Natural killer cell treated with Interleukin-12 subunit alpha and Interleukin-12 subunit beta and Interleukin-15 and Interleukin-18, amount 100 ng/mL, for 72 hours (primary cell): ENCODE measurements around the gene EDC4. TPM values are rescaled to one million over a fixed set of nuclear protein-coding genes. Genes with fewer than 3 reads are reported as not detected.

Experiments used
- ATAC-seq, 2 donors: fragments of 150-1000 bp; cut with Tn5 transposase in 1 of 2; sonication (Bioruptor Pico), chemical (Tn5 transposase) in 1 of 2; 2 replicates each; pipeline ENCODE4 v1.10.0; 2021
- DNase-seq: peaks from one replicate; pipeline ENCODE4 v3.0.0; 2022; ENCODE audit warnings: low spot score
- H3K27ac Mint-ChIP-seq, 2 donors: 1 replicate in 1 of 2; 2 replicates in 1 of 2; pipeline ENCODE4 v1.8.0; 2022; ENCODE audit warnings: mixed read lengths in 2 of 2, mild to moderate bottlenecking in 1 of 2, moderate library complexity in 1 of 2
- H3K27me3 Mint-ChIP-seq, 2 donors: 1 replicate in 1 of 2; 2 replicates in 1 of 2; pipeline ENCODE4 v1.8.0; 2022; ENCODE audit warnings: mixed read lengths in 2 of 2
- H3K36me3 Mint-ChIP-seq: one replicate; pipeline ENCODE4 v1.8.0; 2022; ENCODE audit warnings: mixed read lengths
- H3K4me1 Mint-ChIP-seq, 2 donors: 1 replicate in 1 of 2; 2 replicates in 1 of 2; pipeline ENCODE4 v1.8.0; 2022; ENCODE audit warnings: low read depth in 2 of 2, mixed read lengths in 2 of 2, mild to moderate bottlenecking in 1 of 2
- H3K4me3 Mint-ChIP-seq: one replicate; pipeline ENCODE4 v1.8.0; 2022; ENCODE audit warnings: mixed read lengths
- H3K9me3 Mint-ChIP-seq: 2 replicates; pipeline ENCODE4 v1.8.0; 2022; ENCODE audit warnings: mixed read lengths
- total RNA-seq, 2 donors: library from RNA; stranded (reverse); gene quantifications; one replicate each; pipeline ENCODE4 v1.2.3, GENCODE V29; 2022

Gene EDC4
- total RNA-seq, 2 donors from 2014 or later: 100 to 151 TPM

DNA sequence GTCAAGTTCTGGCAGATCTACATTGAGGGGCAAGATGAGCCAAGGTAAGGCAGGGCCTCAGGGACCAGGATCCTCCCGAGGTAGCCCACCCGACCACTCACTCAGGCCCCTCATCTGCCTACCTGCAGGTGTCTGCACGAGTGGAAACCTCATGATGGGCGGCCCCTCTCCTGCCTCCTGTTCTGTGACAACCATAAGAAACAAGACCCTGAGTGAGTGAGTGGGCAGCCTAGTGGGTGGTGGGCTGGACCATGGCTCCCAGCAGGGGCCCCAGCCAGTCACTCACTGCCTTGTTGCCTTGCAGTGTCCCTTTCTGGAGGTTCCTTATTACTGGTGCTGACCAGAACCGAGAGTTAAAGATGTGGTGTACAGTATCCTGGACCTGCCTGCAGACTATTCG, 5.4 kb downstream of the EDC4 start:
- H3K27ac Mint-ChIP-seq: no peak overlapping the region
- no peak overlapping the region for H3K4me3 Mint-ChIP-seq
- ATAC-seq (no peak), DNase-seq (no peak)
- H3K9me3 Mint-ChIP-seq: no peaks in the 10 kb centered on the region
- peaks cover 6% of the 10 kb centered on the region for H3K36me3 Mint-ChIP-seq
- H3K4me1 Mint-ChIP-seq: peaks cover 27 to 31% of the 10 kb centered on the region in 2 donors
- H3K27me3 Mint-ChIP-seq: no peaks in the 10 kb centered on the region

DNA sequence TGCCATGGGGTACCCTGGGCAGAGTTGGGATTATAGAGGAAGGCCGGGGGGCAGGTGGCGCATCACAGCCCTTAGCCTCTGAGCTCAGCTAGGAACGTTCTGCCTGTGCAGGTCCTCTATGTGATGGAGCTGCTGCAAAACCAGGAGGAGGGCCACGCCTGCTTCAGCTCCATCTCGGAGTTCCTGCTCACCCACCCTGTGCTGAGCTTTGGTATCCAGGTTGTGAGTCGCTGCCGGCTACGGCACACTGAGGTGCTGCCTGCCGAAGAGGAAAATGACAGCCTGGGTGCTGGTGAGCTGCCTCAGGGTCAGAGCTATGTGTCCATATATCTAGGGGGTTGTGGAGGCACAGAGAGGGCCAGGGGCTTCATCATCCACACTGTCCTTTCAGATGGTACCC, 6.0 kb downstream of the EDC4 start:
- ATAC-seq (no peak), DNase-seq (no peak)
- no peaks in the 10 kb centered on the region for H3K9me3 Mint-ChIP-seq
- peaks cover 23 to 30% of the 10 kb centered on the region in 2 donors for H3K4me1 Mint-ChIP-seq
- H3K4me3 Mint-ChIP-seq: no peak overlapping the region
- H3K27me3 Mint-ChIP-seq: no peaks in the 10 kb centered on the region
- H3K36me3 Mint-ChIP-seq: peaks cover 2% of the 10 kb centered on the region
- no peak overlapping the region for H3K27ac Mint-ChIP-seq

DNA sequence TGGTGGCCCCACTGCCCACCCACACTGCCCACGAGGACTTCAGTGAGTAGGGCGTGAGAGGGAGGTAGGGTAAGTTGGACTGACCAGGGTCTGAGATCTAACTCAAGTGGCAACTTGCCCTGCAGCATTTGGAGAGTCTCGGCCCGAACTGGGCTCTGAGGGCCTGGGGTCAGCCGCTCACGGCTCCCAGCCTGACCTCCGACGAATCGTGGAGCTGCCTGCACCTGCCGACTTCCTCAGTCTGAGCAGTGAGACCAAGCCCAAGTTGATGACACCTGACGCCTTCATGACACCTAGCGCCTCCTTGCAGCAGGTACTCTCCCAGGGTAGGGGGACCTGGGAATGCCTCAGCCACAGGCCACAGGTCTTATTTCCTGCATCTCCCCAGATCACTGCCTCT, 6.6 kb downstream of the EDC4 start:
- H3K36me3 Mint-ChIP-seq: no peaks in the 10 kb centered on the region
- H3K27me3 Mint-ChIP-seq: no peaks in the 10 kb centered on the region
- DNase-seq (no peak), ATAC-seq (no peak)
- H3K4me1 Mint-ChIP-seq: peaks cover 16 to 23% of the 10 kb centered on the region in 2 donors
- no peaks in the 10 kb centered on the region for H3K9me3 Mint-ChIP-seq
- H3K4me3 Mint-ChIP-seq: no peak overlapping the region
- no peak overlapping the region for H3K27ac Mint-ChIP-seq

DNA sequence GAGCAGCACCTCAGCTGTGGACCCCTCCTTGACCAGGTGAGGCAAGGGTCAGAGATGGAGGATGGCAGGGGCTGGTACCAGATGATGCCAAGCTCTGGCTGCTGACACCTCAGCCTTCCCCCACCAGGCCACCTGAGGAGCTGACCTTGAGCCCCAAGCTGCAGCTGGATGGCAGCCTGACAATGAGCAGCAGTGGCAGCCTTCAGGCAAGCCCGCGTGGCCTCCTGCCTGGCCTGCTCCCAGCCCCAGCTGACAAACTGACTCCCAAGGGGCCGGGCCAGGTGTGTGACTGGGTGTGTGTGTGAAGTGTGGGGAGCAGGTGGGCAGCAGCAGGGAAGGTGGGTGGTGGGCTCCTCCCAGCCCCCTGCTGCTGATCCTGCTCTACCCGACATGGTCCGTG, 7.1 kb downstream of the EDC4 start:
- ATAC-seq (no peak), DNase-seq (no peak)
- Mint-ChIP-seq H3K4me3 (no peak overlapping the region), H3K9me3 (no peaks in the 10 kb centered on the region), H3K36me3 (no peaks in the 10 kb centered on the region), H3K4me1 (peaks cover 12 to 20% of the 10 kb centered on the region in 2 donors), H3K27ac (no peak overlapping the region), H3K27me3 (no peaks in the 10 kb centered on the region)

DNA sequence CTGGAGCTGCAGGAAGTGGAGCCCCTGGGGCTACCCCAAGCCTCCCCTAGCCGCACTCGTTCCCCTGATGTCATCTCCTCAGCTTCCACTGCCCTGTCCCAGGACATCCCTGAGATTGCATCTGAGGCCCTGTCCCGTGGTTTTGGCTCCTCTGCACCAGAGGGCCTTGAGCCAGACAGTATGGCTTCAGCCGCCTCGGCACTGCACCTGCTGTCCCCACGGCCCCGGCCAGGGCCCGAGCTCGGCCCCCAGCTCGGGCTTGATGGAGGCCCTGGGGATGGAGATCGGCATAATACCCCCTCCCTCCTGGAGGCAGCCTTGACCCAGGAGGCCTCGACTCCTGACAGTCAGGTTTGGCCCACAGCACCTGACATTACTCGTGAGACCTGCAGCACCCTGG, 7.7 kb downstream of the EDC4 start:
- no peak for DNase-seq
- Mint-ChIP-seq H3K4me1 (peaks cover 5 to 14% of the 10 kb centered on the region in 2 donors), H3K9me3 (no peaks in the 10 kb centered on the region), H3K36me3 (no peaks in the 10 kb centered on the region), H3K4me3 (no peak overlapping the region), H3K27me3 (no peaks in the 10 kb centered on the region), H3K27ac (no peak overlapping the region)
- no peak for ATAC-seq

DNA sequence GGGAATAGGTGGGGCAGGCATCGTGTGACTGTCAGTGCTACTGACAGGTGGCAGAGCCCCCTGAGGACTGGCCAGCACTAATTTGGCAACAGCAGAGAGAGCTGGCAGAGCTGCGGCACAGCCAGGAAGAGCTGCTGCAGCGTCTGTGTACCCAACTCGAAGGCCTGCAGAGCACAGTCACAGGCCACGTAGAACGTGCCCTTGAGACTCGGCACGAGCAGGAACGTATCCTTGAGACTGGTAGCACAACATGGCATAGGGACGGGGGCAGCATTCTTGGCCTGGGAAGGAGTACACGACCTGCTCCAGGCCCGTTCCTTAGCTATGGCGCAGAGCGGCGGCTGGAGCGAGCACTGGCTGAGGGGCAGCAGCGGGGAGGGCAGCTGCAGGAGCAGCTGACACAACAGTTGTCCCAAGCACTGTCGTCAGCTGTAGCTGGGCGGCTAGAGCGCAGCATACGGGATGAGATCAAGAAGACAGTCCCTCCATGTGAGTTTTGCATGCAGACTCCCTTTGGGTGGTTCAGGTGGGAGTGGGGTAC, 8.8 kb downstream of the EDC4 start:
- ATAC-seq (no peak), DNase-seq (no peak)
- Mint-ChIP-seq H3K36me3 (no peaks in the 10 kb centered on the region), H3K27me3 (no peaks in the 10 kb centered on the region), H3K27ac (no peak overlapping the region), H3K9me3 (no peaks in the 10 kb centered on the region), H3K4me3 (no peak overlapping the region), H3K4me1 (peaks cover 0 to 9% of the 10 kb centered on the region in 2 donors)

DNA sequence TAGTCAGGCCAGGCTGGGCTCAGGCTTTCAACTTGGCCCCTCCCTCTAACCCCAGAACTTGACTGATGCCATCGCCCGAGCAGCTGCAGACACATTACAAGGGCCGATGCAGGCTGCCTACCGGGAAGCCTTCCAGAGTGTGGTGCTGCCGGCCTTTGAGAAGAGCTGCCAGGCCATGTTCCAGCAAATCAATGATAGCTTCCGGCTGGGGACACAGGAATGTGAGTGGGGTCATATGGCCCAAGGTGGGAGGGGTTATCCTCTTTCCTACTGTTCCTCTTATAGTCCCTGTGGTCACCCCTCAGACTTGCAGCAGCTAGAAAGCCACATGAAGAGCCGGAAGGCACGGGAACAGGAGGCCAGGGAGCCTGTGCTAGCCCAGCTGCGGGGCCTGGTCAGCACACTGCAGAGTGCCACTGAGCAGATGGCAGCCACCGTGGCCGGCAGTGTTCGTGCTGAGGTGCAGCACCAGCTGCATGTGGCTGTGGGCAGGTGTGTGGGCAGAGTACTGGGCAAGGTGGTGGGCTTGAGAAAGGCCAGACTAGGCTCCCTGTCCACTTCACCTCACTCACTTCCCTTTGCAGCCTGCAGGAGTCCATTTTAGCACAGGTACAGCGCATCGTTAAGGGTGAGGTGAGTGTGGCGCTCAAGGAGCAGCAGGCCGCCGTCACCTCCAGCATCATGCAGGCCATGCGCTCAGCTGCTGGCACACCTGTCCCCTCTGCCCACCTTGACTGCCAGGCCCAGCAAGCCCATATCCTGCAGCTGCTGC, 9.7 kb downstream of the EDC4 start:
- ATAC-seq: peak in 1 of 2 donors; percentile 34
- no peaks in the 10 kb centered on the region for H3K36me3 Mint-ChIP-seq
- peaks cover 0 to 9% of the 10 kb centered on the region in 2 donors for H3K4me1 Mint-ChIP-seq
- no peaks in the 10 kb centered on the region for H3K9me3 Mint-ChIP-seq
- no peak overlapping the region for H3K4me3 Mint-ChIP-seq
- DNase-seq: no peak
- no peaks in the 10 kb centered on the region for H3K27me3 Mint-ChIP-seq
- H3K27ac Mint-ChIP-seq: no peak overlapping the region

DNA sequence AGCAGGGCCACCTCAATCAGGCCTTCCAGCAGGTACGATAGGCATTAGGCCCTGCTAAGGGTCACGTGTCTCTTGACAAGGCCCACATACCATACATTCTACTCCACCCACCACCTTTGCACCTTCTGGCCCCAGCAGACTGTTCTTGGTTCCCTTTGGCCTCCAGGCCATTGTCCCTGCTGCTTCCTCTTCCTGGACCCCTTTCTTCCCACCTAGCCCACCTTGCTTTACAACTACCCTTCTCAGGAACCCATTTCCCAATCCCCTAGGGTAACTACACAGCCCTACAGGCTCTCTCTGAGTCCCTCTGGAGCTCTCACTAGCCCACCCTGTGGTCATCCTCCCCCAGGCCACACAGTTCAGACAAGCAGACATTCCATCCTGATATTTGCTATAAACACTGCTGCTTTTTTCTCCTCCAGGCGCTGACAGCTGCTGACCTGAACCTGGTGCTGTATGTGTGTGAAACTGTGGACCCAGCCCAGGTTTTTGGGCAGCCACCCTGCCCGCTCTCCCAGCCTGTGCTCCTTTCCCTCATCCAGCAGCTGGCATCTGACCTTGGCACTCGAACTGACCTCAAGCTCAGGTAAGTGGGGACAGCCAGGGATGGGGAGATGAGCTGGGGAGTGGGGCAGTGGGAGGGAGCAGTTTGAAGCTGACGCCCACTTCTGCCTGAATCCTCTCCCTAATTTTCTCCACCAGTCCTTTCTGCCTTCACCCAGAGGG, 10.5 kb downstream of the EDC4 start:
- Mint-ChIP-seq H3K4me1 (peaks cover 0 to 6% of the 10 kb centered on the region in 2 donors), H3K9me3 (no peaks in the 10 kb centered on the region), H3K27ac (no peak overlapping the region), H3K4me3 (no peak overlapping the region), H3K36me3 (no peaks in the 10 kb centered on the region), H3K27me3 (no peaks in the 10 kb centered on the region)
- ATAC-seq: no peak
- DNase-seq: no peak

DNA sequence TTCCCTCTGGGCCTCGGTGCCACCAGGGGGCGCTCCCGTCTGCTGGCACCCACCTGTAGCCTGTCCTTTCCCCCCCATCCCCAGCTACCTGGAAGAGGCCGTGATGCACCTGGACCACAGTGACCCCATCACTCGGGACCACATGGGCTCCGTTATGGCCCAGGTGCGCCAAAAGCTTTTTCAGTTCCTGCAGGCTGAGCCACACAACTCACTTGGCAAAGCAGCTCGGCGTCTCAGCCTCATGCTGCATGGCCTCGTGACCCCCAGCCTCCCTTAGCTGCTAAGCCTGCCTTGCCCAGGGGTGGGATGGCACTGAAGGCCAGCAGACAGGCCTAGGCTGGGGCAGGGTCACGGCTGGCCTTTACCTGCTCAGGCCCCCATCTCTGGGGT, 11.0 kb downstream of the EDC4 start:
- H3K4me1 Mint-ChIP-seq: peaks cover 0 to 6% of the 10 kb centered on the region in 2 donors
- DNase-seq (peak; percentile 68), ATAC-seq (peak; percentile 59 to 69)
- no peak overlapping the region for H3K4me3 Mint-ChIP-seq
- no peaks in the 10 kb centered on the region for H3K9me3 Mint-ChIP-seq
- H3K27me3 Mint-ChIP-seq: no peaks in the 10 kb centered on the region
- no peak overlapping the region for H3K27ac Mint-ChIP-seq
- H3K36me3 Mint-ChIP-seq: no peaks in the 10 kb centered on the region

DNA sequence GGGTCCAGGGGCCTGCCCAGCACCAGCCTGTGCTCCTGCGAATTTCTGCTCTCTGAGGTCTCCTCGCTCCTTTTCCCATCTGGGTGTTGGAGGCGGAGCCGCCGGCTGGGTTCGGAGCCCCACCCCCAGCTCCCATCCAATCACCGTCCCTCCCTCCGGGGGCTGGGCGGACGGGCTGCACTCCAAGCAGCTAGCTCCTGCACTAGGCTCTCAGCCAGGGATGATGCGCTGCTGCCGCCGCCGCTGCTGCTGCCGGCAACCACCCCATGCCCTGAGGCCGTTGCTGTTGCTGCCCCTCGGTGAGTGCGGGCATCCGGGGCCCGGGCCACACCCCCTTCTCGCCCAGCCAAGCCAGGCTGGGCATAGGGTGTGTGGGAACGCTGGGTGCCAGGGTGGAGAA, 11.8 kb downstream of the EDC4 start, which contains the start of gene NRN1L:
NRN1L (plus strand) TSS at position 202 of the 400 bp plus-strand sequence; CDS start at position 221, 19 bp downstream.
- Mint-ChIP-seq H3K27me3 (no peaks in the 10 kb centered on the region), H3K27ac (no peak within 1 kb of the TSS), H3K9me3 (no peaks in the 10 kb centered on the region), H3K4me1 (peaks cover 0 to 6% of the 10 kb centered on the region in 2 donors), H3K4me3 (no peak within 1 kb of the TSS), H3K36me3 (no peaks in the 10 kb centered on the region)
- DNase-seq (no peak), ATAC-seq (no peak)

DNA sequence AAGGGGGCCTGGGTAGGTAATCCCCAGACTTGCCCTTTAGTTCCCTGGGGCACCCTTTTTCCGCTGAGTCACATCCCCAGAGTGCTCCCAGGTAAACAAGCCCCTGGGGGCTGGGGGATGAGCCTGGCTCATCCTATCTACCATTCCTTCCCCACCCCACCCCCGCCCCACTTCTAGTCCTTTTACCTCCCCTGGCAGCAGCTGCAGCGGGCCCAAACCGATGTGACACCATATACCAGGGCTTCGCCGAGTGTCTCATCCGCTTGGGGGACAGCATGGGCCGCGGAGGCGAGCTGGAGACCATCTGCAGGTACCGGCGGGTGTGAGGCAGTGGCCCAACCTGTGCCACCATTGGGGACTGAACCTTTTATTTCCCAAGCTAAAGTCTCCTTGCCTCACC, 12.7 kb downstream of the EDC4 start:
- DNase-seq: no peak
- Mint-ChIP-seq H3K9me3 (no peaks in the 10 kb centered on the region), H3K27ac (no peak overlapping the region), H3K27me3 (no peaks in the 10 kb centered on the region), H3K4me1 (peaks cover 0 to 4% of the 10 kb centered on the region in 2 donors), H3K4me3 (no peak overlapping the region), H3K36me3 (no peaks in the 10 kb centered on the region)
- no peak for ATAC-seq

DNA sequence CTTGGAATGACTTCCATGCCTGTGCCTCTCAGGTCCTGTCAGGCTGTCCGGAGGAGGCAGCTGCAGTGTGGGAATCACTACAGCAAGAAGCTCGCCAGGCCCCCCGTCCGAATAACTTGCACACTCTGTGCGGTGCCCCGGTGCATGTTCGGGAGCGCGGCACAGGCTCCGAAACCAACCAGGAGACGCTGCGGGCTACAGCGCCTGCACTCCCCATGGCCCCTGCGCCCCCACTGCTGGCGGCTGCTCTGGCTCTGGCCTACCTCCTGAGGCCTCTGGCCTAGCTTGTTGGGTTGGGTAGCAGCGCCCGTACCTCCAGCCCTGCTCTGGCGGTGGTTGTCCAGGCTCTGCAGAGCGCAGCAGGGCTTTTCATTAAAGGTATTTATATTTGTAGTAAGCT, 13.1 kb downstream of the EDC4 start:
- ATAC-seq: no peak
- Mint-ChIP-seq H3K36me3 (no peaks in the 10 kb centered on the region), H3K27ac (no peak overlapping the region), H3K27me3 (no peaks in the 10 kb centered on the region), H3K9me3 (no peaks in the 10 kb centered on the region), H3K4me3 (no peak overlapping the region), H3K4me1 (peaks cover 0 to 4% of the 10 kb centered on the region in 2 donors)
- no peak for DNase-seq

DNA sequence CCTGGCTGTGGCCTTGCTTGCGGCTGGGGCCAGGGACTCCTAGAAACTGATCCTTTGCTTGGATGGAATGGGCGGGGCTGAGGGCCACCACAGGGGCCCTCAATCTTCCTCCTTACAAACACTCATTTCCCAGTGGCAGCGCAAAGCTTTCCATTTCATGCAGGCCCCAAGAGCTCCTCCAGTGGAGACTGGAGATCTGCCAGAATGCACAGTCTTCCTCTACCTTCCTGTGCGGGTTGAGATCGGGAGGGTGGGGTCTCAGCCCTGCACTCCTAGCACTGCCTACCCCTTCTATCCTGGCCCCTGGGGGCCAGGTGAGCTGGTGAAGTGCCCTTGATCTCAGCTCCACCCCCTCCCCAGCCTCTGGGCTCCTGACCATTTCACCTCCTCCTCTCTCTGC, 13.5 kb downstream of the EDC4 start:
- no peaks in the 10 kb centered on the region for H3K36me3 Mint-ChIP-seq
- H3K4me1 Mint-ChIP-seq: peaks cover 0 to 4% of the 10 kb centered on the region in 2 donors
- no peaks in the 10 kb centered on the region for H3K9me3 Mint-ChIP-seq
- no peak overlapping the region for H3K4me3 Mint-ChIP-seq
- no peak for DNase-seq
- no peaks in the 10 kb centered on the region for H3K27me3 Mint-ChIP-seq
- no peak overlapping the region for H3K27ac Mint-ChIP-seq
- ATAC-seq: no peak

DNA sequence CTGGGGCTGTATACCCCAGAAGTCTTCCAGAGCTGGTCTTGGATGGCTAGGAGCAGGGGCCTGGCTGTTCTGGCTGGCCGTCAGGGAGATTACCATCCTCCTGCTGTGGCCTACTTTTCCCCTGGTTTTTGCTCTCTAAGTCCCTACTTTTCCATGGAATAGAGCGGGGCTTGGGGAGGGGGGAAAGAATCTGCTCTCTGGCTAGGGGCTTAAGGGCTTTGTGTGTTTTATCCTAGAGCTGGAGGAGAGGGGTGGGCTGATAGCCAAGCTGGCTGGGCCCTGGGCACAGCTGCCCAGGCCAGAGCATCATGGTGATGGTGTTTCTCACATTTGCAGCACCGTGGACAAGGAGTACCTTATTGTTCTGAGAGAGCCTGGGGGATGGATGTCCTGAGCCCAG, 15.5 kb downstream of the EDC4 start:
- no peak for DNase-seq
- H3K27ac Mint-ChIP-seq: no peak overlapping the region
- H3K9me3 Mint-ChIP-seq: no peaks in the 10 kb centered on the region
- ATAC-seq: no peak
- peaks cover 6% of the 10 kb centered on the region in 2 donors for H3K4me1 Mint-ChIP-seq
- no peaks in the 10 kb centered on the region for H3K36me3 Mint-ChIP-seq
- H3K27me3 Mint-ChIP-seq: no peaks in the 10 kb centered on the region
- no peak overlapping the region for H3K4me3 Mint-ChIP-seq
